ENCODE data around the gene ITIH5.
A peak's percentile ranks its signal among the peaks of the same experiment; 100 is the strongest.

The ITIH5 gene

GRCh38 chr10:7551289-7551688 is 115.5 kb downstream of the ITIH5 start:
- DNase-seq (ENCODE audit: low spot score): no peak
- no peak for FAIRE-seq

GRCh38 chr10:7550013-7550412 is 116.8 kb downstream of the ITIH5 start:
- FAIRE-seq: no peak
- no peak for DNase-seq (ENCODE audit: low spot score)

DNA sequence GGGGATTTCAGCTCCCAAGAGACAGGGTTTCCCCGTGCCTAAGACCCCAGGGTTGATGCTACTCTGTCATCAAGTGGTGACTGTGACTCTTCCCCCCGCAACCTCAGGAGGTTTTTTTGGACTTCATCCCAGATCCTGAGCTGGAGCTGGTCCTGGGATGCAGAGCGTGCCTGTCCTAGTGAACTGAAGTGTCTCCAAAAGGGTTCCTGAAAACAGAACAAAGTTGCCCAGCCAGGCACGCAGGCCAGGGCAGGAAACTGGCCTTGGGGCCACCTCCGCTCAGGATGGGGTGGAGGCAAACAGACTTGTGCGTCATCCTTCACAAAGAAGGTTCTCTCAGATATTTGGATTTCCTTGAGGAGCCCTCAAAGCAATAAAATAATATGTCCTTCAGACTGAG is 118.9 kb downstream of the ITIH5 start:
- FAIRE-seq (no peak), DNase-seq (ENCODE audit: low spot score) (no peak)

DNA sequence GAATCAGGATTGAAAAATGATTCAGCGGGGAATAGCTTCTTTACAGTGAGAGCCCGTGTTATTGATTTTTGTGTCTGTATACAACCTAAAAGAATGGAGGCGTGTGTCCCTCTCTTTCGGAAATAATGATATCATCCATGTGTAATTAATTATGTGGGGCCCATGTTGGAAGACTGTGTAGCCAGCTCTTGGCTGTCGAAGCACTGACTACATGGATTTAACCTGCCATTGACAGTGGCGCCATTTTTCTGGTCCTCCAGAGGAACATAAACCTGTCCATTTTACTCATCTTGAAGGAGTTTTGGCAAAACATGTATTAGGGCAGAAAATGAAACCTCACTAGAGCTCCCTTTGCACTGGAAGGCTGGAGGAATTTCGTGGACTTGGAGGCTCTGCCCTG is 119.6 kb downstream of the ITIH5 start:
- DNase-seq (ENCODE audit: low spot score) (no peak), FAIRE-seq (no peak)

- FAIRE-seq (no peak), DNase-seq (ENCODE audit: low spot score) (no peak)
These were observed 120.3 kb downstream of the ITIH5 start for GRCh38 chr10:7546385-7546967.

DNA sequence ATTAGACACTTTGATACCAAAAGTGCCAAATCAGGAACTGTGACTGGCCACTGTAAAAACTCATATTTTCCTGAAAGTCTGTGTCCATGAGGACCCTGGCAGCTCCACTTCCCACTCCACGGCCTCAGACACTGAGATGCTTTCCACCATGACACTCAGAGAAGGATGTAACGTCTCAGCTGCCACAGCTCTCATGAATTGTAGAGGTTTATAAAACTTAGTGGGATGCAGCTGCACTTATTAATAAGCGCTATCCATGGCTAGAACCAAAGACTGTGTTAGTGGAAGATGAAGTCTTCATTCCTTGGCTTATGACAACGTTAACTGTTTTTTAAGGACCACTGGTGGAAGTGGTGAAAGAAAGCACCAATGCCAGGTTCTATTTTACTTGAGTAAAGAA is 121.0 kb downstream of the ITIH5 start:
- FAIRE-seq: no peak
- no peak for DNase-seq (ENCODE audit: low spot score)

DNA sequence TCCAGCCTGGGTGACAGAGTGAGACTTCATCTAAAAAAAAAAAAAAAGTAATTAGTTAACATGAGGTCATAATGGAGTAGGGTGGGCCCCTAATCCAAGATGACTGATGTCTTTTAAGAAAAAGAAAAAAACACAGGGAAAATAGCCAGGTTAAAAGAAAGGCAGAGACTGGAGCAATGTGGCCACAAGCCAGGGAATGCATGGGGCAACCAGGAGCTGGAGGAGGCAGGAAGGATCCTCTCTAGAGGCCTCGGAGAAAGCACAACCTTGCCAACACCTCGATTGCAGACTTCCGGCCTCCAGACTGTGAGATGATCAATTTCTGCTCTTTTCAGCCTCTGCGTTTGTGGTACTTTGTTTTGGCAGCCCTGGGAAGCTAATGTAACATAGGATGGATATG is 121.5 kb downstream of the ITIH5 start:
- FAIRE-seq: no peak
- no peak for DNase-seq (ENCODE audit: low spot score)

DNA sequence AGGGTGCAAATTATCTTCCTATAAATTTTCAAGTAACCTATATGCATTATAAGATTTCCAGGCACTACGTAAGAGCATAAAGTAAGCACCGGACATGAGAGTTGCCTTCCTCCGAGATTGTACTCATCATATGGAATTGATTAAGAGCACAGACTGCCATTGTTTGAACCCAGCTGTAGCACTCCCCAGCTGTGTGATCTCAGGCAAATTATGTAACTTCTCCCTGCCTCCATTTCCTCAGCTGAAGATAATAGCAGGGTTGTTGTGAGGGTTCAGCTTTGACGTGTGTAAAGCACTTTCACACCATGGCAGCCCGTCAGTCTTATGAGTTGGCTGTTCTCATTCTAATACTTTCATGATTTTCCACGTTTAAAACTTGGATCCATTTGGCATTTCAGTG is 122.6 kb downstream of the ITIH5 start:
- no peak for DNase-seq (ENCODE audit: low spot score)
- FAIRE-seq: no peak

GRCh38 chr10:7542189-7542914 is 124.4 kb downstream of the ITIH5 start:
- FAIRE-seq (no peak), DNase-seq (ENCODE audit: low spot score) (no peak)

DNA sequence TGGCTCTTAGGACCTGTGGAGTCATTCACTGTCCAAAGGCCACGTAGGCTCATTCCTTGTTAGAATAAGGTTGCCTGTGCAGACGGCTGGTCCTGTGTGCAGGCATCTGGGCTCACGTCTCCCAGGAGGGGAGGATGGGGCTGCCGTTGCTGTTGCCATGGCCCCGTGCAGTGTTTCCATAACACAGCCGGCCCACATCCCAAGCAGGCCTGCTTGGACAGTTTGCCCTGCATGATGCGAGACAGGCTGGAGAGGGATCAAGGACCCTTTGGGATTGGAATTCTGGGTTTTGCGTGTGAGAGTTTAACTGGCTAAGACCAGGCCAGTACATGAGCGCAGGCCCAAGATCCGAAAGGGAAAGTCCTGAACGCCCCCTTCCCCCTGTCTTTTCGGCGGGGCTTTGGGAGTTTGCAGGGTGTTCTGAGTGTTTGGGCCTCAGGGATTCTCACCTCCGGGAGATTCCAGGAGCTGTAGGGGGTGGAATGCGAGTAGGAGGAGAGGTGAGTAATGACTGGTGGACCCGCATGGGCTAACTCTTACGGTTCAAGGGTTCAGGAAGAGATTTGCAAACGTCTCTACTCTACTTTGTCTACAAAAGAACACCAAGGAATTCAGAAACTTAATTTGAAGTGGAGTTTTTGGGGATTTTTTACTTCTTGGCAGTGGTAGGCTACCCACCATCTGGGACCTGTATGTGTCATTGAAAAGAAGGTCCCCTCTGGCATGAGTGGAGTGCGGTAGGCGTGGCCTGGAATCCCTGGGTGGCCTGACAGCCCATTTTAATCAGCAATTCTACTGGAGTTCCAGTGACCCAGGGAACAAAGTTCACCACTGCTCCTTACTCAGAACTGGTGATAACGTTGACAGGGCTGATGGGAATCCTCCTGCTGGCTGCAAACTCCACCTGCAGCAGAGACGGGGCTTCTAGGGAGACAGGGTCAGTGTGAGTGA is 125.4 kb downstream of the ITIH5 start:
- FAIRE-seq (no peak), DNase-seq (ENCODE audit: low spot score) (no peak)

GRCh38 chr10:7538970-7539654 is 127.7 kb downstream of the ITIH5 start:
- DNase-seq (ENCODE audit: low spot score) (no peak), FAIRE-seq (no peak)

DNA sequence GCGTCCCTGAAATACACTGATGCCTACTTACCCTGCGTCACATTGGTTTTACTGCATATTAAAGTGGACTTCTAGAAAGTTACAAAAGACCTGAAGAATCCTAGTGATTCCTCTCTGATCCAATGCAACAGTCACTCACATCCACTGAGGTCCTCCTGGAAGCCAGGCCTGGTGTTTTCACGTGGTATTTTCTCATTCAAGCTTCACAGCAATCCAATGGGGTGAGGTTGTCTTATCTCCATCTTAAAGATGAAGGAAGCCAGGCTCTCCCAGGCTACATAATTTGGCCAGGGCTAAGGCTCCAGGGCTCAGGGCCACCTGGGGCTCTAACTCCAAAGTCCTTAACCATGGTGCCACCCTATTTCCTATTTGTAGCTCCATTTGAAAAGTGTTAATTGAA is 129.6 kb downstream of the ITIH5 start:
- no peak for DNase-seq (ENCODE audit: low spot score)
- no peak for FAIRE-seq

DNA sequence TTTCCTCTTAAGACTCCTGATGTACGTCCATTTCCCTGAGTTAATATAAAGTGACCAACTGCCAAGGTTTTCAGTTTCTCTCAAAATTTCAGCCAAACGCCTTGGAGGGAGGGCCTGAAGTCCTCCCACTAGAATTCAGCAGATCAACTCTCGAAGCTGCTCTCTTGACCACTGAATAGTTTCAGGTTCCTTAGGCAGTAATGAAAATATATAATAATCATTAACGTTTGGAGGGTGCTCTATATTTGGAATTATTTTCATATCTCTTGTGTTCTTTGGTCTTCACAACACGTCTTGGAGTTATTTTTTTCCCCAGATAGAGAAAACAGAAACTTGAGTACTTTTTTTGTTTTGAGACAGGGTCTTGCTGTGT is 132.3 kb downstream of the ITIH5 start:
- DNase-seq (ENCODE audit: low spot score): no peak
- FAIRE-seq: no peak

DNA sequence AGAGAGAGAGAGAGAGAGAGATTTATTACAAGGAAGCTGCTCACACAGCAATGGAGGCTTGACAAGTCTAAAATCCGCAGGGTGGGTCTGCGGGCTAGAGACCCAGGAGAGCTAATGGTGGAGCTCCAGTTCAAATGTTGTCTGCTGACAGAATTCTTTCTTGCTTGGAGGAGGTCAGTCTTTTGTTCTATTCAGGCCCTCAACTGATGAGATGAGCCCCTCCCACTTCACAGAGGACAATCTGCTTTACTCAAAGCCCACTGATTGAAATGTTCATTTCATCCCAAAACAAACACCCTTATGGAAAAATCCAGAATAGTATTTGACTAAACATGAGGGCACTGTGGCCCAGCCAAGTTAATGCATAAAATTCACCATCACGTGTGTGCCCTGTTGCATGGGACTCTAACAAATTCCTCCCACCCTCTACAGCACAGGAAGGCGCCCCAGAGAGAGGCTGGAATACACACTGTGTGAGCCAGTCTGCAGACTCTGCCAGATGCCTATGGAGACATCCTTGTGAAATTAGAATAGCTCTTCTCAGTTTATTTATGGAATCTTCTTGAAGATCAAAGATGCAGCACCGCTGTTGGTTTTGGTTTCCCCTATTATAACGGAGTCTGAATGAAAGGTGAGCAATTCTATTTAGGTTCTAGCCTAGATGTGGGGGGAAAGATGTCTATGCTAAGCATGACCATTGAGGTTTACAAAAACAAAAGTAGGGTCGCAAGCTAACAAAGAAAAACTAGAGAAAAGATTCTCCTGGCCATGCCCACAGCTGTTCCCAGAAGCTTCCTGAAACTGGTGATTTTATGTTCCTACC is 132.9 kb downstream of the ITIH5 start:
- FAIRE-seq (no peak), DNase-seq (ENCODE audit: low spot score) (no peak)

- DNase-seq (ENCODE audit: low spot score) (no peak), FAIRE-seq (no peak)
These were observed 133.9 kb downstream of the ITIH5 start for GRCh38 chr10:7532723-7533498.

DNA sequence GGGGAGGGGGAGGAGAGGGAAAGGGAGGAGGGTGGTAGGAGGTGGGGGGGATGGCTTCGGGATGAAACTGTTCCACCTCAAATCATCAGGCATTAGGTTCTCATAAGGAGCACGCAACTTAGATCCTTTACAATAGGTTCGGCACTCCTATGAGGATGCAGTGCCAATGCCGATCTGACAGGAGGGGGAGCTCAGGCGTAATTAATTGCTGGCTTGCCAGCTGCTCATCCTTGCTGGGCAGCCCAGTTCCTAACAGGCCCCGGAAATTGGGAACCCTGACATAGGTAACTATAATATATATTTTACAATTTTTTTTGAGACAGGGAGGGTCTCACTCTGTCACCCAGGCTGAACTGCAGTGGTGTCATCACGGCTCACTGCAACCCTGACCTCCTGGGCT is 137.1 kb downstream of the ITIH5 start:
- no peak for DNase-seq (ENCODE audit: low spot score)

DNA sequence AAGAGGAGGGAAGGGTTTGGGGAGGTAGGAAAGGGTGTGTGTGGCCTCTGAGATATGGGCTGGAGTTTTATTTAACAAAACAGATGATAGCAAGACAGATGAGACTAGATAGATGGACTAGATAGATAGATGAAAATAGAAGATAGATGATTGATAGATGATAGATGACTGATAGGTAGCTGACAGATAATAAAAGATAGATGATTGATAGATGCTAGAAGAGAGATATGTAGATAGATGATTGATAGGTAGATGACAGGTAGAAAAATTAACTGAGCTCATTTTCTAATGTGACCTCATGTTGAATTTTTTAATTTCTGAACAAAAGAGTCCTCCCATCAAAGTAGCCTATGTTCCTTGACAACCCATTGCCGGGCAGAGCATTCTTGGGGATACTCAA is 139.3 kb downstream of the ITIH5 start:
- DNase-seq (ENCODE audit: low spot score) (no peak), FAIRE-seq (no peak)

More for the DNA sequence above, 137.1 kb downstream of the ITIH5 start:
- no peak for FAIRE-seq

- FAIRE-seq (no peak), DNase-seq (ENCODE audit: low spot score) (no peak)
These were observed 140.8 kb downstream of the ITIH5 start for GRCh38 chr10:7526017-7526400.

DNA sequence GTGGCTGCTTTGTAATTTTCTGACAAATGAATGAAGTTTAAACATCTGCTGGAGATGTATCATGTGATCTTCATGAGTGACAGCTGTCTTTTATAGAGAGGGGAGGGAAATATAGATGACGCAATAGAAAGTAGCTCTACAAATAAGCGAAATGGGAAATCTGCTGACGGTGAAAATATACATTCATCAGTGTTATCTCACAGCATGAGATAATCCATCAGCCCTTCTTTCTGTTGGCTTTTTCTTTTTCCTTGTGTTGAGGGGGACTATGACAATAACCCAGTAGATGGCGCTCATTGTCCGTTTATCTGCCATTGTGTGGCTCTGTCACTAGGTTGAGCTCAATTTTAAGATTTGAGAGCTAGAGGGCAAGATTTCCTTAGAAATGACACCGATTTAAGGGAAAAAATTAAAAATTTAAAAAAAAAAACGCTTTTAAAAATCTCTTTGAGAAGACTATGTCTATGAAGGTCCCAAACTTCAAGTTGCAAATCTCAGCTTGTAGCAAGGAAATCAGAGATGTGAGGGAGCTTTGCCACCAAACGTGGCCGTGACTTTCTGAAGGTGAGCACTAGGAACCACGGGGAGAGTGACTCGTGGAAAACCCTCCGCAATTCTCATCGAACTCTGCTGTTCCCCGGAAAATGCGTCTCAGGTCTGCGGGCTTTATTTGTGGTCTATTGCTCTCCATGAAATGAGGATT is 141.3 kb downstream of the ITIH5 start:
- no peak for FAIRE-seq
- DNase-seq (ENCODE audit: low spot score): peak; percentile 67

GRCh38 chr10:7523656-7524055 is 143.1 kb downstream of the ITIH5 start:
- no peak for DNase-seq (ENCODE audit: low spot score)
- no peak for FAIRE-seq

Data from urothelium cell line (cell line).